ENCODE results near the gene RHOF.

- TF ChIP-seq CTCF (IDR thresholded peaks at IDR 0.05) = no peak
- TF ChIP-seq POLR2A (IDR thresholded peaks at IDR 0.05) = no peak
Observed at GRCh38 chr12:121781998-121782979, 11.2 kb downstream of the RHOF start.
